Stimulated activated CD4-positive, alpha-beta T cell treated with anti-CD3 and anti-CD28 coated beads, Interleukin-4, amount 100 ng/mL, for 24 hours (primary cell): ENCODE results near the gene CTBP2.
"Not testable (repeated sequence)": the region's sequence is repeated elsewhere in the genome, so short reads cannot be mapped to it uniquely, and the experiment has no call there.

Experiments used
- DNase-seq: peaks from one replicate; pipeline ENCODE4 v3.0.0-alpha.2; 2020

Gene CTBP2

DNA sequence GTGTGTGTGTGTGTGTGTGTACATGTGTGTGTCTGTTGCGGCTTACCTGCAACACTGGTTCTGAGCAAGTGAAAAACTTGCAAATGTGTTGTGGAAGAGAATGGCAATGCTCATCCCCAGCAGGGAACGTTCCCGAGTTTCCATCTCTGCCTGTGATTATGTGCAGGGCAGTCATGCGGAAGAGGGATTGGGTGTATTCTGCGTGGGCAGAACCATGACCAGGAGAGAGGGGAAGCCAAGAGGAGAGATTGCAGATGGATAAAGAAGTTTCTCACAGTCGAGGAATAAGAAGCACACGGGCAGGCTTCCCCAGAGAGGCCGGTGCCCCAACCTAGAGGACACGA, 99.9 kb downstream of the CTBP2 start:
- no peak for DNase-seq

DNA sequence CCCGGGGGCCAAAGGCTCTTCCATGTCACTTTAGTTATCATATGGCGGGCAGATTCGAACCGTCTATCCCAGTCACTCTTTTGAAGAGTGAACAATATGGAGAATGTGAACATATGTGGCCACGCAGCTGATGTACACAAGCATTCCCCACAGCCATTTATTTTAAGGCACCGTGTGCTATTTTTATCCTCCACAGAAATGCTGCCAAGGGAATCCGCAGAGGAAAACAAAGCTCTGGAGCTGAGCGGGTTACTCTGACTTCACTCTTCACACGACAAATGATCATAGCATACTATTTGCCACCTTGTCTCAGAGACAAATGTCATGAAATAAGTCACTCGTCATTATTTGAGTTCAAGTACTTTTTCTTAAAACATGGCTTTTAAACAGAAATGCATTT, 100.3 kb downstream of the CTBP2 start:
- no peak for DNase-seq

DNA sequence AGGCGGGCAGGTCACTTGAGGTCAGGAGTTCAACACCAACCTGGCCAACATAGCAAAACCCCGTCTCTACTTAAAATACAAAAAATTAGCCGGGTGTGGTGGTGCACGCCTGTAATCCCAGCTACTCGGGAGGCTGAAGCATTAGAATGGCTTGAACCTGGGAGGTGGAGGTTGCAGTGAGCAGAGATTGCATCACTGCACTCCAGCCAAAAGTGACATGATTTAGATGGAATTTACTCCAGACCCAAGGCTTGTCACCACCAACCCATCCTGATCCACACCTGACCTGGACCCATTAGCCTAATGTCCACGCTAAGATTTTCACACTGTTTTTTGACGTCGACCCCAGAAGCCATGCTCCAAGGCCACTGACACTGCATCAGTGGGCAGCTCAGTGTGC, 101.0 kb downstream of the CTBP2 start:
- not testable (repeated sequence) for DNase-seq

DNA sequence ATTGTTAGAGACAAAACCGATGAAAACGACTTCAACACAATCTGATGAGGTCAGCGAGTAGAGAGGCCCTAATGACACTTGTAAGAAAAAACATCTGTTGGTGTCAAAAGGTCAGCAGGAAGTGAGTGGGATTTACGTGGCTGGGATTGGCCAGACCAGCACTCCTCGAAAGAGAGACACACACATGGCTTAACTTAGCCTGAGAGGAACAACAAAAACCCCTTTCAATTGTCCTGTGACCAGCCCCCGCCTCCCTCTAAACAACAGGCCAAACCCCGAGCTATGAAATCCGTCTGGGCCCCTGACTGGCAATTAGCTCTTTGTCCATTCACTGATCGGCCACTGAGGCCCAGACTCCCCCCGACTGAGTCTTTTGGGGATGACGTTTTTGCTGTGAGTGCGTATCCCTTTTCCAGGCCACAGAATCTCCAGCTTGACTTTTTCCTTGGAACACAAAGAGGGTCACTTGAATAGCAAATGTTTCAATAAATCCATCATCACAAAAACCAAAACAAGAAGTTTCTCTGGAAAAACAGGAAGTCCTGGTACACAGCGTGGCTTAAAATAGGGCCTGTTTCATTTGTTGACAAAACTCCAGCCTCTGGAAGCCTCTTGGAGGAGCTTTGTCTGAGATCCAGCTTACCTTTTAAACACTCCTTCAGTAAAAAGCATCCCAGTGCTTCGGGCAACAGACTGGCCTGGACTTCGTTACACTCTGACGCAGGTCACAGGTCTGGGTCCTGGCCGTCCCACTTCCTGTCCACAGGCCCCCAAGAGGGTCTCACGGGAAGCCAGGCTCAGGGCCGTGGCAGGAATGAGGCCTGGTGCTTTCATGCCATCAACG, 103.0 kb downstream of the CTBP2 start:
- DNase-seq: no peak

DNA sequence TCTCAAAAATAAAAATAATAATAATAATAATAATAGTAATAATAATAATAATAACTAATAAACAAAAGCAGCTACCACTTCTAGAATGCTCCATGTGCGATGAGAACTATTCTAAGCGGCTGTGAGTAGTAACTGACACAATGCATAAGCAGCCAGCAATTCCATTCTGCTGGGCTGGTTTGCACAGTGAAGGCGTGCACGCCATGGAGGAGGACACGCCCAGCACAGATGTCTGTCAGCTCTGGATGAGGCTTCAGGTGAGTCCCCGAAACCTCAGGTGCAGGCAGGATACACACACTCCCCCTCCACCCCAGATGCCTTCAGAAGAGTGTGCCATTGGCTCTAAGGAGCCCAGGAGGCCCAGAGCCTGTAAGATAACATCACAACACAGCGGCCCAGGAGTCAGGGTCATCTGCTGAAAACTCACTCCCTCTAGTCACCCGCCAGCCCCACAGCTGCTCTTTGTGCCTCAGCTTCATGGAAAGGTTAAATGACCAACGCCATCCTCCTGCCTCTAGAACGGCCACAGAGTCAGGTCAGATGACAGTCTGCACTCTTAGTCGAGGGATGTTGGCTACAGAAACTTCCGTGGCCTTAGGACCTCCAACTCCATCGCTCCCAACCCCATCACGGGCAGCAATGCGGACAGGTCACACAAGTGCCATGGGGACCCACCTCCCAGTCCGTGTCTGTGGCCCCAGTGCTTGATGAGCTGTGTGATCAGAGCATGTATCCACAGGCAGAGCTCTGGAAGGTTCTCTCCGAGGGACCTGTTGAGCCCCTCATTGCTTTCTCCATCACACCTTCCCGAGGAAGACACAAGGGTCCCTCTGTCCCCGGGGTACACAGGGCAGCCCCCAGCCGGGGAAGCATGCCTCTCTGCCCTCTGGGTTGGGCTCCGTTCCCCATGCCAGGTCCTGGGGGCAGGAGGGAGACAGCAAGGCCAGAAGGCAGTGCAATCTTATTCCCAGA, 103.9 kb downstream of the CTBP2 start:
- DNase-seq: no peak

DNA sequence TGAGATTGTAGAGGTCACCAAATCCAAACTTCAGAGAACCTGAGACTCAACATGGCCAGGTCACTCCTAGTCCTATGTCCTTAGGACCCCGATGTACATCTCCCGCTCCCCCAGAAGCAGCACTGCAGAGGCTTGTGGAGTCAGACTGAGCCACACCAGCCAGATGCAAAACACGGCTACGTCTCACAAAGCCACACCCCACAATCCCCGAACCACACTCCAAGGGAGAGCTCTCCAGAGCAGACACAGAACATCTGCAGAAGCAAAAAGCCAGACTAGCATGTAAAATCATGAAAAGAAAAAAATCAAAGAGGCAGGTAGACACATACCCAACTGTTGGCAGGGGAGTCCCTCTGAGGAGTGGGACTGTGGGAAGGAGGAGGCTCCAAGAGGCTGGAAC, 104.9 kb downstream of the CTBP2 start:
- DNase-seq: no peak

DNA sequence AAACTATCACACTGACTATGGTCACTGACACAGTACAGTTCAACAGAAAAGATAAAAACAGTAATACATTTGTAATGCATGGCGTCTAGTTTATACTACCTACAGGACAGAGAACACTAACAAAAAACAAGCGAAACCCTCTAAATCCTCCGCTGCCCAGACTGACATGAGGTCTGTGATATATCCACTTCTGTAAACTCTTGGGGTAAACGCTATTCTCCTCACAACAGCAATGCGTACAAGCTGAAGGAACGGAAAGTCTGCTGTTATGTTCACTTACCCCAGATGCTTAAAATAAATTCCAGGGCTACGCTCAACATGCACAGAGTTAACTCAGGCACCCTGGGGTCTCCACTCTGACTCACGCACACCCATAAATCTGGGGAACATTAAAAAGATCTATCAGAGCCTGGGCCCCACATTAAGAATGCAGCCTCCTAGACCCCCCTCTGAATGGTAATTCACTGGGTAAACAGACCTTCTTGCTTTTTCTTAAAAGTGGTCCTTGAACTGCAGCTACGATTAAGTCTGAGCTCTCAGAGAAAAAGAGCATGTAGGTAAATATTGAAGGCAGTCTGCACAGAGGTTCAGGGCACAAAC, 105.6 kb downstream of the CTBP2 start:
- no peak for DNase-seq

DNA sequence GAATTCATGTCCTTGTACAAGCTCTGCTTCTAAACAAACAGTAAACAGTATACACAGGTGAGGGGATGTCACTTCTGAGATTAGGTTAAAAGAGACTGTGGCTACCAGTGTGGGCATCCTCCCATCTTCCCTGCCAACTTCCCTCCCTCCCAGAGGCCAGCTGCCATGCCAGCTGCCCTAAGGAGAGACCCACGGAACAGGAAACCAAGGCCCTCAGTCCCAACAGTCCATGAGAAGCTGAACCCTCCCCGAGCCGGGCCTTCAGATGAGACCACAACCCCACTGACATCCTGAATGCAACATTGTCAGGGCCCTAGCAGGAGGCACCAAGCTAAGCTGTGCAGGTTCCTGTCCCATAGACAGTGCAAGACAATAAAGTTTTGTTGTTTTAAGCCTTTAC, 106.1 kb downstream of the CTBP2 start:
- no peak for DNase-seq

DNA sequence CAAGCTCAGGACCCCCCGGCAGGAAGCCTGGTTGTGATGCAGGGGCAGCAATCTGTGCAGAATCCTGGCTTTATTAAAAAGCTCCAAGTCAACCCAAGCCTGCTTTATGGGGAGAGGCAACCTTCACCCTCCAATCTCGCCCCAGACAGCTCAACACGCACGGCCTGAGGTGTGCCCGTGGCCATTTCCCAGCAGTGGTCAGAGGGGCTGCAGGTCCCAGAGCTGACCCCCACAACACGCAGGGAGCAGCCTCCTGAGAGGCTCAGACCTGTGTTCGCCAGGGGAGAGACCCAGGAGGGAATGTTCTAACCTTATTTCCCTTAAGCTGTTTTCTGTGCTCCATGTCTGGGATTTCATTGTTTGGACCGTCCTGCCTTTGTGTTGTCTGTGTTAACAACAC, 108.2 kb downstream of the CTBP2 start:
- no peak for DNase-seq

DNA sequence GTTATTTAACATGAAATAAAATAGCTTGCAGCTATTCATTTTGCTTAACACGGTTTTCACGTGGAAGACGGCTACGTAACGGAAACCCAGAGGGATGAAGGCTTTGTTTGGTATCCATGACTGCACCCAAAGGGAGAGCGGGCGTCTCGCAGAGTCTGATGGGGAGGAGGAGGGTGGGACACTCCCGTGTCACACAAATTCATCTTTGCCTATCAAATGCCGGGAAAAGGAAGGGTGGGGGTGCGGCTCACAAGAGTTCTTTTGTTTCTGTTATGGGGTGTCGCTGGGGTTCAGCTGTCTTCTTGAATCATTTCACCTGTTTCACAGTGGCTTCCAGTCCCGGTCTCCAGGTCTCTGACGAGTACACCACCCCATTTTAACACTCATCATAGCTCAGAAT, 110.0 kb downstream of the CTBP2 start:
- DNase-seq: no peak

DNA sequence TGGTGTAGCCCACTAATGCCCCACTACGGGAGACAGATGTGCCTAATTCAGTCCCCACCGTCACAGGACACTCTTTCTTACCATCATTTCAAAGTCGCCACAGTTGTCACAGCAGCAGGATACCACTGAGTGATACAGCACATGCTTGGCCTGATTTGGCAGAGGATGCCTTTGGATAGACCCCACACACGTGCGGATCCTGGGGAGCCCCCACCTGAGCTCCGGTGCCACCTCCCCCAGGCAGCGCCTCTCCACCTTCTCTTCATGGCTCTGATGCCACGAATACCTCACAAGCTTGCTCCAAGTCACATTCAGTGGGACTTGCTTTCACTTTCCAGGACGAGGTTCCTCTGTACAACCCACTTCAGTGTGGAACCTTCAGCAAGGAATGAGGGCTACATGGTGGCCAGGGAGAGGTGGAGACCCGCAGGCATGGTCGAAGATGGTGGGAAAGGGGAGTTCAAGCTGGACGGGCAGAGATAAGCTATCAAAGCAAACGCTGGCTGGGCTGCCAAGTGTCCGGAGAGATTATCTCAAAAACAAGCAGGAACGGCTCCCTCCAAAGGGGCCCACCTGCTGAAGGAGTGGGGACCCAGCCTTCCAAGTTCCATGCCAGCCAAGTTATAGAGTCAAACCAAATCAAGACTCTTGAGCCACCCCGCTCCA, 111.0 kb downstream of the CTBP2 start:
- DNase-seq: no peak

DNA sequence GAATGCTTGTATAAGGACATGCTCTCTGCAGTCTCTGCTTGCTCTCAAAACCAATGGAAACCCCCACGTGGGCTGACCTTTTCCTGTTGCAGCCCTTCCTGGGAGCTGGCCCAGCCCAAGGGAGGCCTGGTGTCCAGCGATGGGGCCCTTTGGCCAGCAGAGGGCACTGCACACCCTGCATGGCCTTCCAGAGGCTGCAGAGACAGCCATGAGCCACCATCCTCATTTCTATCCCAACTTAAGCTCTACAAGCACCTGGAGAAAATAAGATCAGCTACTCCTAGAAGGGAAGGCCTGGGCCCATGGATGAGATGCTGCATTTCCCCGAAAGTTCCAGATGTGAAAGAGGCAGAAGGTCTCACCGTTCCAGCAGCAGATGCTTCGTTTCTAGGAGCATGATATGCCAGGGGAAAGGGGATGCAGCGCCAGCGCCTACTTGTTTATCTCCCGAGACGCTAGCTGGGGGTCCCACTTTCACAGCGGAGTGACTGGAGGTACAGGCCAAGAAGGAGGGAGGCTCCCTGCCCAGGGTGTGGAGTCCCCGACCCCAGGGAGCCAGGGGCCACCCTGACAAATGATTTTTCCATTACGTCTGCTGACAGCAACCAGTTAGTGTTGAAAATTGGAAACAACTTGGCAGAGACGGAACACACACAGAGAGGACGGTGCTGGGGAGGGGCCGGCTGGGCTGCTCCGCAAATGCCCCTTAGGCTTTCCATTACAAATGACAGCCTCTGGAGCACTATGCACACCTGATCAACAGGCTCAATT, 112.1 kb downstream of the CTBP2 start:
- DNase-seq: peak; percentile 70

DNA sequence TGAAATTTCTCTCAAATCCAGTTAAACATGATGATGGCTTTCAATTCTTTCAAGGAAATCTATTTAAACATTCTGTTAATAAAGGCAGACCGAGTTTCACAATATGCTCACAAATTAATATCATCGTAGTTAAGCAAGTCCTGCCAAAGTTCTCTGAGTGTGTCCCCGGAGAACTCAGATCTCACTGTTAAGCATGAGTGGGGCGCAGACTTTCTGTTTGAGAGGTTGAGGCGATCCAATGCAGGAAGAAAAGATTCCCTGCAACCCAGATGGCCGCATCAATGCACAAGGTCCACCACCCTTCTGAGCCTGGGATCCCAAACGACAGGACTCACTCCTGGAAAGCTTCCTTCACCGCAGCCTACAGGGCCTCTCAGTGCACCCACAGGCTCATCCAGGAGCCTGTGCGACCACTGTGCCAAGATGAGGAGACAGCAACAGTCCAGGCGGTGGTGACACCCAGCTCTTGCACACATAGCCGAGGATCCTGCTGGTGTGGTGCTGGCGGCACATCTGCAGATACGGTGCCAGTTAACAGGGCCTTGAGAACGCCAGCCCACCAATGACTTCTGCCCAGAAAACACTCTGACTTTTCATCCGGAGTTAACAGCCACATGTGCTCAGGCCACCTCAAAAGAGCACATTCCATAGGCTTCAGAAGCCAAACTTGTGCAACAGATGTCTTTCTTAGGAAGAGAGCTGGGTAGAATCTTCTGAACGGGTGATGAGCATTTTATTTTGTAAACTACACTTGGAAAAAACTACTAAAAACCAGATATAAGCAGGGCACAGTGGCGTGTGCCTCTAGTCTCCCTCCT, 116.3 kb downstream of the CTBP2 start:
- no peak for DNase-seq

DNA sequence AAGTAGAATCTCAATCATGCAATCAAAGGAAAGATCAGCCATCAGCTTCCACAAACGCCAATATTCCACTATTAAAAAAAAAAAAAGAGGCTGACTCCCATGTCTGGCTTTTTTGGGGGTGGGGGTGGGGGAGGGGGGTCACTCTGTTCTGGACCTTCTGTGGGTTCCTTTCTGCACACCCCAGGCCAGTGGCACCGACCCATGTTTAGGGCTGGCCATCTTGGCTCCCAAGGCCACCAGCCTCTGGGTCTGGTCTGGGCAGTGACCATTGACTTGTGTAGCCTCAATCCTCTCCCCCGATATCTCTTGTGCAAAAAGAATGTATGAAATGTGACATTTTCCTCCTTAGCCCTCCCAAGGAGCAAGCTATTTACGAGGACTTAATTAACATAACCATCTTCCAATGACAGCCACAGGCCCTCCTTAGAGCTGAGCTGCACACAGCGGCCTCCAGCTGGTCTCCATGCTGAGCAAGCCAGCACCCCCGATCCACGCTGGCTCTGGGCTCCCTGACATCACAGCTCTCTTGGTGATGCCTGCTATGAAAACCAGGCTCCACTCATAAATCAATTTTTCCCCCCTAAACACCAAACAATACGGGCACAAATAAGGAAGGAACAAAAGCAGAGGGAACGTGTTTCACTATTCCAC, 118.4 kb downstream of the CTBP2 start:
- DNase-seq: no peak

DNA sequence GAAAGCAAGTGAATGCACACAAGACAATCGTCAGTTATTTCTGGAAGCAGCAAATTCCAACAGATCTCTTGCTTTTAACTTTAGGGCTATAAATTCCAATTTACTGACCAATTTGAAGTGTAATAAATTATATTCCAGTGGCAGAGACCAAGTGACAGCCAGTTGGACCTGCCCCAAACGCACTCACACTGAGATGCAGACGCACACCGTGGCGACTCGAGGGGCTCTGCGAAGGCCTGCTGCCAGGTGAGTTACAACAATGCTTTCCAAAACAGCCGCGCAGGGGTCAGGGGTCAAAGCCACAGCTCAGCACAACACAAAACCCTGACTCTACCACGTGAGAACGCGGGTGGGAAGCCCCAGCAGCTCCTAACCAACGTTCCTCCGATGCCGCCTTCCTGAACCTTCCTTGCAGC, 121.0 kb downstream of the CTBP2 start:
- no peak for DNase-seq

DNA sequence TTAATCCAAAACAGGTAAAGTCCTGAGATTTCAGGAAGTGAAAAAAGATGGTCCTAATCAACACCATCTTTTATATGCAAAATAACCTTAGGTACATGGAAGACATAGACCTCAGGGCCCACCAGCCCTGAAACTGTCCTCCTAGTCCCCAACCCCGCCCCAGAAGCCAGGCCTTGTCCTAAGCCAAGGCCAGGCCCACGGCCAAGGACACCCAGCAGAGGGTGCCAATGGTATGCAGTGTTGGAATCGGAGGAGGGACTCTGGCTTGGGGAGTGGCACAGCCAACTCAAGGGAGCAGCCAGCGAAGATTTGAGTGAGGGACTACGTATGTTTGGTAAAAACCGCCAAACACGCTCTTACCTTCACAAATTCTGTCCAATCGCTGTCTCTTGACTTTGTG, 121.7 kb downstream of the CTBP2 start:
- no peak for DNase-seq

DNA sequence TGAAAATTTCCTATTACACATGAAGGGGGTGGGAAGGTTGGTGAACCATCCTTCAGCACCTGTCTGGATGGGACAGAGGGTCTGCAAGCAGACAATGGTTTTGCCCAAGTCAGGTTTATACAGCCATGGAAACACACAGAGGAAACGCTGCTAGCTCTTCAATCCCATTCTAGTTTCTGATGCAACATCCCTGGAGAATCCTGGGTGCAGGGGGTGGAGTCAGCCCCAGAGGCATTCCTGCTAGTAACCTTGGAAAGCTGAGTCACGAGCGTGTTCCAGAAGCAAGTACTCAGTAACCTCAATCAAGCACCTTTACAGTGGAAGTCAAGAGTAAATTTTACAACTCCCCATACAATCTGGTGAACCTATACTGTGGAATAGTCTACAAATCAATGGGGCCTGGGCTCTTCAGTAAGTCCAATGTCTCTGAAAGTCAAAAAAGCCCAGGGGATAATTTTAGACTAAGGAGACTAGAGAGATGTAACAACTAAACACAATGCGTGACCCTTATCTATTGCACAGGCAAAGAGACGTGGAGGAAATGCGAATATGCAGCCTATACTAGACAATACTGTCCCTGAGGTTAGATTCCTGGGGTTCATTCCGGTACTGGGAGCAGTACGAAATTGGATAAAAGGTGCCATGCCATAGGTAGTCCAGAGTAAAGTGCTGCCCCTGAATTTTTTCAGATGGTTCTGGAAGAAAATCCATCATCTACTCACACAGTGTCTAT, 123.1 kb downstream of the CTBP2 start:
- no peak for DNase-seq

DNA sequence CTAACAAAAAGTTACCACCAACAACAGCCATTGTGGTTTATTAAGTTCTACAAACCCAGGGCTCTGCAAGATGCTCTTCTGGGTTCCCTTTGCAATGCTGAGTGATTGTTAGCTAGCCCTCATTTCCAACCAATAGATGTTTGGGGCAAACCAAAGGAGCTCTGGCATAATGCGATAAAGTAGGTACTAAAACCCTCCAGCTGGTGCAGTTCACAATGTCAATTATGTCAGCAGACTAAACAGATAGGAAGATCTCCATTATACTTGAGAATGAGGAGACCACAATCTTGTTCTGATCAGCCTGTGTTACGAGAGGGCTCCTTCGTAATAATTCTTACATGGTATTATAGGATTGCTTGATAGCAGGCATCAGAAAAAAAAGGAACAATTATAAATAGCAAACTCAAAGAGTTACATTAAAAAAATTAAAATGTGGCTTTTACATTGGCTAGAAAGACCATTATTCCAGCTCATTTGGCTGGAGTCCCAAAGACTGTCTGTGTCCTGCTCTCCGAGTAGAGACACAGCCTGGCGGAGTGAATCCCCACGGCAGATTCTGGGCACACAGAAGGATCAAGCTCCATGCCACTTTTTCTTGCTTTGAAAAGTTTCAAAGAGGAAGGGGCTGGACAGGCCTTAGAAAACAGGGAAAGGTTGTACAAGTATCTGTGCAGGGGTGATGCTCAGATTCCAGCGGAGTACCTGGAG, 124.6 kb downstream of the CTBP2 start:
- no peak for DNase-seq

DNA sequence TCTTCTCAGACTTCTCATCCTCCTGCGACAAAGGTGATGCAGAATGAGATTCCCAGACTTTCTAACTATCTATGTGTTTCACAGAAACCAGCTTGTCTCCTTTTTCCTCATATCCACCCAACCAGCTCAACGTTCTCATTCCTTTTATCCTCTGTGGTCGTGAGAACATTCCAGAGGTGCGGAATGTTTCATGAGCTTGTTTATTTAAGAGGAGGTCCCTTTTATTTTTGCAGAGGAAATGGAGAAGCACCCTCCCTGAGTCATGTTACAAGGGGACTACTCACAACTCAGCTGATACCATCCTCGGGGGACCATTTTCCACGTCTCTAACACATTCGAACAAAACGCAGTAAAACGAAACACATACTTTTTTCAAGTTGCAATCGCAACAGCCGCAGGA, 125.2 kb downstream of the CTBP2 start:
- no peak for DNase-seq
